Panc1 (cell line): Measurements from ENCODE around the gene CLDN2. TPM values are rescaled to one million over a fixed set of nuclear protein-coding genes. Genes with fewer than 3 reads are reported as not detected.

Source experiments
- ATAC-seq: fragments of 200-7000 bp; cut with Tn5 transposase; 2 replicates; pipeline ENCODE4 v1.9.1; 2020; ENCODE audit warnings: mild to moderate bottlenecking, moderate library complexity
- BruUV-seq: library from RNA; stranded (reverse); fragments of 400-500 nt; replicated peaks from 2 replicates; lab custom pipeline; 2021; lab: Mats Ljungman, UMichigan
- CTCF ChIA-PET: fragments of 300-600 bp; sonication (Branson Sonifier 250); formaldehyde crosslinking; loops from one replicate; lab custom pipeline; 2022; ENCODE audit warnings: antibody characterized with exemption; lab: Charles Lee
- POLR2A ChIA-PET: fragments of 300-600 bp; sonication (Branson Sonifier 250); formaldehyde crosslinking; loops from one replicate; lab custom pipeline; 2022; ENCODE audit warnings: antibody characterized with exemption; lab: Charles Lee
- DNase-seq: peaks from one replicate; pipeline ENCODE4 v3.0.0-alpha.2; 2010; ENCODE audit warnings: low read depth, low spot score
- H3K27ac ChIP-seq: 2 replicates; pipeline ENCODE4 v1.5.1; 2011; ENCODE audit warnings: mild to moderate bottlenecking, low read length, inconsistent platforms
- H3K27me3 ChIP-seq: fragments of 200-500 bp; sonication (Bioruptor generic); 2 replicates; pipeline ENCODE4 v1.6.0; 2014; ENCODE audit warnings: low read length, inconsistent platforms; ENCODE audit not compliant: control insufficient read depth, insufficient read depth
- H3K36me3 ChIP-seq: fragments of 200-500 bp; sonication (Bioruptor generic); 2 replicates; pipeline ENCODE4 v1.5.1; 2014; ENCODE audit warnings: inconsistent platforms, mild to moderate bottlenecking, low read length, moderate library complexity; ENCODE audit not compliant: control insufficient read depth, insufficient read depth
- H3K4me1 ChIP-seq: 2 replicates; pipeline ENCODE4 v1.5.1; 2011; ENCODE audit warnings: inconsistent platforms, mild to moderate bottlenecking, low read length, moderate library complexity; ENCODE audit not compliant: control insufficient read depth, insufficient read depth
- H3K4me3 ChIP-seq, 2 experiments: 2 replicates each; pipeline ENCODE4 v1.5.1; 2011 to 2012; ENCODE audit warnings: low read depth in 2 of 2, low read length in 2 of 2, mild to moderate bottlenecking in 2 of 2, inconsistent platforms in 1 of 2, moderate library complexity in 1 of 2
- H3K9me3 ChIP-seq: fragments of 200-500 bp; sonication (Bioruptor generic); 2 replicates; pipeline ENCODE4 v1.5.1; 2014; ENCODE audit warnings: low read depth, mild to moderate bottlenecking, inconsistent platforms, low read length, moderate library complexity; ENCODE audit not compliant: control insufficient read depth, insufficient read depth
- POLR2AphosphoS5 ChIP-seq: IDR thresholded peaks from 2 replicates; pipeline ENCODE4 v1.6.1; 2012; ENCODE audit warnings: mild to moderate bottlenecking, low read depth, low read length, moderate library complexity
- SIN3A ChIP-seq: IDR thresholded peaks from 2 replicates; pipeline ENCODE4 v1.6.1; 2012; ENCODE audit warnings: low read depth, mild to moderate bottlenecking, low read length, moderate library complexity, borderline replicate concordance; ENCODE audit not compliant: insufficient read depth
- TCF7L2 ChIP-seq: IDR thresholded peaks from 2 replicates; pipeline ENCODE4 v1.6.1; 2011; ENCODE audit warnings: mild to moderate bottlenecking, low read depth, low read length, inconsistent platforms
- in situ Hi-C: cut with HindIII; loops from 2 replicates; pipeline ENCODE4 v1.10.0; 2016; ENCODE audit warnings: low sequenced_read_pairs, low pct_unique_long_range_greater_than_20kb
- intact Hi-C: fragments of 100-400 bp; cut with micrococcal nuclease; formaldehyde crosslinking; loops from one replicate; pipeline ENCODE4 v1.10.0; 2022; ENCODE audit not compliant: unreplicated experiment
- total RNA-seq: library from RNA; stranded (reverse); gene quantifications from one replicate; pipeline ENCODE4 v1.2.1, GENCODE V29; 2021; ENCODE audit not compliant: unreplicated experiment
- TF ChIP-seq, protein P1 (sequence below), 2 experiments: IDR thresholded peaks; 2 replicates each; pipeline ENCODE4 v1.6.1; 2011 to 2012; ENCODE audit warnings: low read depth in 2 of 2, control low read depth in 1 of 2, low read length in 1 of 2, mild to moderate bottlenecking in 1 of 2, moderate library complexity in 1 of 2; ENCODE audit not compliant: insufficient read depth in 1 of 2
- TF ChIP-seq, protein P2 (sequence below): fragments of 450-650 bp; IDR thresholded peaks from 2 replicates; pipeline ENCODE4 v1.5.1; 2017; ENCODE audit warnings: mild to moderate bottlenecking

CLDN2 gene
- total RNA-seq, 1 experiment from 2014 or later = 0.10 TPM

GRCh38 chrX:106875151-106875550 lies 45.1 kb upstream of the CLDN2 start:
- intact Hi-C loops (no loop called here), in situ Hi-C loops (no loop called here)
- no peak overlapping the region for H3K4me3 ChIP-seq
- no peak for ATAC-seq
- H3K36me3 ChIP-seq = no peaks in the 10 kb centered on the region
- no peak for DNase-seq
- H3K9me3 ChIP-seq = no peaks in the 10 kb centered on the region
- BruUV-seq = no TSS peak
- no peak overlapping the region for H3K27ac ChIP-seq
- ChIA-PET POLR2A (interaction anchor here (0.6 kb wide), 1 partner anchor 29 kb away, joined by 7 read pairs; no protein-coding TSS in a partner anchor), CTCF (no interaction called here)
- H3K4me1 ChIP-seq = no peaks in the 10 kb centered on the region
- TF ChIP-seq TCF7L2 = no peak
- TF ChIP-seq, protein P1, sequence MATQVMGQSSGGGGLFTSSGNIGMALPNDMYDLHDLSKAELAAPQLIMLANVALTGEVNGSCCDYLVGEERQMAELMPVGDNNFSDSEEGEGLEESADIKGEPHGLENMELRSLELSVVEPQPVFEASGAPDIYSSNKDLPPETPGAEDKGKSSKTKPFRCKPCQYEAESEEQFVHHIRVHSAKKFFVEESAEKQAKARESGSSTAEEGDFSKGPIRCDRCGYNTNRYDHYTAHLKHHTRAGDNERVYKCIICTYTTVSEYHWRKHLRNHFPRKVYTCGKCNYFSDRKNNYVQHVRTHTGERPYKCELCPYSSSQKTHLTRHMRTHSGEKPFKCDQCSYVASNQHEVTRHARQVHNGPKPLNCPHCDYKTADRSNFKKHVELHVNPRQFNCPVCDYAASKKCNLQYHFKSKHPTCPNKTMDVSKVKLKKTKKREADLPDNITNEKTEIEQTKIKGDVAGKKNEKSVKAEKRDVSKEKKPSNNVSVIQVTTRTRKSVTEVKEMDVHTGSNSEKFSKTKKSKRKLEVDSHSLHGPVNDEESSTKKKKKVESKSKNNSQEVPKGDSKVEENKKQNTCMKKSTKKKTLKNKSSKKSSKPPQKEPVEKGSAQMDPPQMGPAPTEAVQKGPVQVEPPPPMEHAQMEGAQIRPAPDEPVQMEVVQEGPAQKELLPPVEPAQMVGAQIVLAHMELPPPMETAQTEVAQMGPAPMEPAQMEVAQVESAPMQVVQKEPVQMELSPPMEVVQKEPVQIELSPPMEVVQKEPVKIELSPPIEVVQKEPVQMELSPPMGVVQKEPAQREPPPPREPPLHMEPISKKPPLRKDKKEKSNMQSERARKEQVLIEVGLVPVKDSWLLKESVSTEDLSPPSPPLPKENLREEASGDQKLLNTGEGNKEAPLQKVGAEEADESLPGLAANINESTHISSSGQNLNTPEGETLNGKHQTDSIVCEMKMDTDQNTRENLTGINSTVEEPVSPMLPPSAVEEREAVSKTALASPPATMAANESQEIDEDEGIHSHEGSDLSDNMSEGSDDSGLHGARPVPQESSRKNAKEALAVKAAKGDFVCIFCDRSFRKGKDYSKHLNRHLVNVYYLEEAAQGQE (IDR thresholded peaks at IDR 0.05; ENCODE audit: insufficient read depth in 1 of 2, low read depth in 2 of 2, low read length in 1 of 2) = no peak
- no peak for TF ChIP-seq SIN3A
- TF ChIP-seq, protein P2, sequence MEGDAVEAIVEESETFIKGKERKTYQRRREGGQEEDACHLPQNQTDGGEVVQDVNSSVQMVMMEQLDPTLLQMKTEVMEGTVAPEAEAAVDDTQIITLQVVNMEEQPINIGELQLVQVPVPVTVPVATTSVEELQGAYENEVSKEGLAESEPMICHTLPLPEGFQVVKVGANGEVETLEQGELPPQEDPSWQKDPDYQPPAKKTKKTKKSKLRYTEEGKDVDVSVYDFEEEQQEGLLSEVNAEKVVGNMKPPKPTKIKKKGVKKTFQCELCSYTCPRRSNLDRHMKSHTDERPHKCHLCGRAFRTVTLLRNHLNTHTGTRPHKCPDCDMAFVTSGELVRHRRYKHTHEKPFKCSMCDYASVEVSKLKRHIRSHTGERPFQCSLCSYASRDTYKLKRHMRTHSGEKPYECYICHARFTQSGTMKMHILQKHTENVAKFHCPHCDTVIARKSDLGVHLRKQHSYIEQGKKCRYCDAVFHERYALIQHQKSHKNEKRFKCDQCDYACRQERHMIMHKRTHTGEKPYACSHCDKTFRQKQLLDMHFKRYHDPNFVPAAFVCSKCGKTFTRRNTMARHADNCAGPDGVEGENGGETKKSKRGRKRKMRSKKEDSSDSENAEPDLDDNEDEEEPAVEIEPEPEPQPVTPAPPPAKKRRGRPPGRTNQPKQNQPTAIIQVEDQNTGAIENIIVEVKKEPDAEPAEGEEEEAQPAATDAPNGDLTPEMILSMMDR = no peak
- no peak for TF ChIP-seq POLR2AphosphoS5
- H3K27me3 ChIP-seq = no peaks in the 10 kb centered on the region

GRCh38 chrX:106889468-106889867 lies 30.7 kb upstream of the CLDN2 start:
- POLR2A ChIA-PET = no interaction called here
- ATAC-seq = no peak
- in situ Hi-C loops = no loop called here
- no peak for DNase-seq
- no peak overlapping the region for H3K4me3 ChIP-seq
- H3K36me3 ChIP-seq = no peaks in the 10 kb centered on the region
- no peaks in the 10 kb centered on the region; the same call in 1 of the 2 replicates for H3K27me3 ChIP-seq
- no peaks in the 10 kb centered on the region for H3K9me3 ChIP-seq
- H3K4me1 ChIP-seq = peaks cover under 1% of the 10 kb centered on the region
- CTCF ChIA-PET = no interaction called here
- no TSS peak for BruUV-seq
- H3K27ac ChIP-seq = no peak overlapping the region
- TF ChIP-seq TCF7L2 = no peak
- no peak for TF ChIP-seq POLR2AphosphoS5
- TF ChIP-seq SIN3A = no peak
- TF ChIP-seq, protein P2 = no peak
- TF ChIP-seq, protein P1 (IDR thresholded peaks at IDR 0.05; ENCODE audit: insufficient read depth in 1 of 2, low read depth in 2 of 2, low read length in 1 of 2) = no peak
- intact Hi-C loops = no loop called here
